Measurements from ENCODE around the gene ST6GAL1.

DNA sequence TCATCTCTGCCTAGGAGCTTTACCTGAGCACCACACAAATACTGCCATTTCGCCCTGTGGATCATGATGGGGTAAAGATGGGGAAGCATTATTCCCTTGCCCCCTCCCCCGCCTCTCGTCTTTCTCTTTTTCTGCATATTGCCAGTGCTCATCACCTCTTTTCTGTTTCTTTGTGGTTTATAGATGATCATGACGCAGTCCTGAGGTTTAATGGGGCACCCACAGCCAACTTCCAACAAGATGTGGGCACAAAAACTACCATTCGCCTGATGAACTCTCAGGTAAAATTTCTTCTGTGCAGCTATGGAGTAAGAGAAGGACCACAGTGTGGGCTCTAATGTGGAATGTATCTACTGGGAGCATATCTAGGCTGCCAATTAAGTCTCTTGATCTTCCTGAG is 120.7 kb downstream of the ST6GAL1 start:
- TF ChIP-seq CTCF (conservative IDR thresholded peaks at IDR 0.05; ENCODE audit: low read depth, low read length) (no peak), CEBPB (IDR thresholded peaks at IDR 0.05; ENCODE audit: low read depth, low read length) (no peak), RFX5 (IDR thresholded peaks at IDR 0.05; ENCODE audit: low read depth, low read length) (no peak), USF2 (IDR thresholded peaks at IDR 0.05; ENCODE audit: low read depth, low read length) (no peak), POLR2A (IDR thresholded peaks at IDR 0.05; ENCODE audit: low read depth, low read length) (no peak), SMC3 (IDR thresholded peaks at IDR 0.05; ENCODE audit: low read depth, low read length) (no peak), CHD1 (IDR thresholded peaks at IDR 0.05; ENCODE audit: low read depth, low read length) (no peak), NFE2L2 (IDR thresholded peaks at IDR 0.05; ENCODE audit: low read depth, low read length) (no peak), RCOR1 (IDR thresholded peaks at IDR 0.05; ENCODE audit: insufficient replicate concordance, low read length) (no peak)
